NT2/D1 (cell line): ENCODE results near the gene SHMT1.
"Not testable (repeated sequence)": the region's sequence is repeated elsewhere in the genome, so short reads cannot be mapped to it uniquely, and the experiment has no call there.

Experiments
- SUZ12 ChIP-seq: IDR thresholded peaks from 2 replicates; pipeline ENCODE4 v1.6.1; 2011; ENCODE audit not compliant: insufficient read length, insufficient read depth; ENCODE audit errors: extremely low read depth
- YY1 ChIP-seq: IDR thresholded peaks from 2 replicates; pipeline ENCODE4 v1.6.1; 2011; ENCODE audit not compliant: insufficient read length, insufficient read depth
- ZNF274 ChIP-seq: IDR thresholded peaks from 2 replicates; pipeline ENCODE4 v1.6.1; 2011; ENCODE audit warnings: mild to moderate bottlenecking, low read depth, low read length

DNA sequence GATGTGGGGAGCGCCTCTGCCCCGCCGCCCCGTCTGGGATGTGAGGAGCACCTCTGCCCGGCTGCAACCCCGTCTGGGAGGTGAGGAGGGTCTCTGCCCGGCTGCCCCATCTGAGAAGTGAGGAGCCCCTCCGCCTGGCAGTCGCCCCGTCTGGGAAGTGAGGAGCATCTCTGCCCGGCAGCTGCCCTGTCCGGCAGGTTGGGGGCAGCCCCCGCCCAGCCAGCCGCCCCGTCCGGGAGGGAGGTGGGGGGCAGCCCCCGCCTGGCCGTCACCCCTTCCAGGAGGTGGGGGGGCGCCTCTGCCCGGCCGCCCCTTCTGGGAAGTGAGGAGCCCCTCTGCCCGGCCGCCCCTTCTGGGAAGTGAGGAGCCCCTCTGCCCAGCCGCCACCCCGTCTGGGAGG is 25.2 kb downstream of the SHMT1 start:
- not testable (repeated sequence) for TF ChIP-seq YY1, SUZ12, ZNF274
